Measurements from ENCODE around the gene CCDC33.

- TF ChIP-seq CTCF (IDR thresholded peaks at IDR 0.05; ENCODE audit: insufficient read depth, low read length) (no peak), POLR2AphosphoS5 (IDR thresholded peaks at IDR 0.05; ENCODE audit: low read depth) (no peak)
Measured at GRCh38 chr15:74261041-74261440, 24.9 kb downstream of the CCDC33 start.

Data from HL-60 (cell line).